ENCODE measurements around the gene KLC4.
"Not testable (repeated sequence)": the region's sequence is repeated elsewhere in the genome, so short reads cannot be mapped to it uniquely, and the experiment has no call there.

KLC4 gene

GRCh38 chr6:43037197-43037596 is 22.2 kb upstream of the KLC4 start:
- no peak for DNase-seq

- no peak for DNase-seq
Observed at GRCh38 chr6:43037706-43038105, 21.7 kb upstream of the KLC4 start.

GRCh38 chr6:43038727-43039126 is 20.7 kb upstream of the KLC4 start:
- DNase-seq = no peak

GRCh38 chr6:43040542-43041257 is 18.7 kb upstream of the KLC4 start:
- DNase-seq = no peak

- not testable (repeated sequence) for DNase-seq
Observed at GRCh38 chr6:43041475-43041874, 18.0 kb upstream of the KLC4 start.

- DNase-seq = no peak
Observed at GRCh38 chr6:43043310-43043709, 16.1 kb upstream of the KLC4 start.

GRCh38 chr6:43045371-43045930 is 14.0 kb upstream of the KLC4 start:
- DNase-seq = no peak

- no peak for DNase-seq
Observed at GRCh38 chr6:43047998-43048397, 11.4 kb upstream of the KLC4 start.

- DNase-seq = no peak
Observed at GRCh38 chr6:43050981-43051380, 8.4 kb upstream of the KLC4 start.

- DNase-seq = no peak
Observed at GRCh38 chr6:43052225-43052841, 7.1 kb upstream of the KLC4 start.

- no peak for DNase-seq
Observed at GRCh38 chr6:43052842-43053544, 6.4 kb upstream of the KLC4 start.

- peak; percentile 96 for DNase-seq
Observed at GRCh38 chr6:43053545-43054205, 5.8 kb upstream of the KLC4 start, which contains the start of gene CUL7. Gene CUL7 (minus strand): TSS chr6:43053851. CDS start chr6:43052788, 1,063 bp downstream.

GRCh38 chr6:43054206-43054943 is 5.1 kb upstream of the KLC4 start:
- no peak for DNase-seq

- DNase-seq = no peak
Observed at GRCh38 chr6:43055966-43056365, 3.5 kb upstream of the KLC4 start.

GRCh38 chr6:43058531-43058930 is 900 bp upstream of the KLC4 start:
- no peak for DNase-seq

- no peak for DNase-seq
Observed at GRCh38 chr6:43060034-43060754, 763 bp downstream of the KLC4 start.

- no peak for DNase-seq
Observed at GRCh38 chr6:43060755-43061633, 1.6 kb downstream of the KLC4 start.

GRCh38 chr6:43061861-43062260 is 2.4 kb downstream of the KLC4 start:
- no peak for DNase-seq

GRCh38 chr6:43062818-43063217 is 3.4 kb downstream of the KLC4 start:
- DNase-seq = no peak

- peak; percentile 77 for DNase-seq
Observed at GRCh38 chr6:43070028-43070632, 10.7 kb downstream of the KLC4 start.
